GM06990 (cell line): ENCODE measurements around the gene MTHFD1L.

Experiments used
- DNase-seq: peaks from one replicate; pipeline ENCODE4 v3.0.0-alpha.2; 2011; ENCODE audit not compliant: insufficient read length; ENCODE audit errors: extremely low read depth
- H3K27me3 ChIP-seq: replicated peaks from 2 replicates; pipeline ENCODE4 v1.6.0; 2011; ENCODE audit warnings: low read length; ENCODE audit not compliant: control insufficient read depth, insufficient read depth
- H3K36me3 ChIP-seq: 2 replicates; pipeline ENCODE4 v1.5.1; 2011; ENCODE audit warnings: low read length; ENCODE audit not compliant: control insufficient read depth, insufficient read depth
- H3K4me3 ChIP-seq: replicated peaks from 2 replicates; pipeline ENCODE4 v1.5.1; 2011; ENCODE audit warnings: low read depth, mild to moderate bottlenecking, control low read depth, low read length
- CTCF ChIP-seq: IDR thresholded peaks from 2 replicates; pipeline ENCODE4 v1.5.1; 2011; ENCODE audit warnings: low read length, control low read depth, mild to moderate bottlenecking, inconsistent platforms; ENCODE audit not compliant: insufficient read depth, poor library complexity, severe bottlenecking

Gene MTHFD1L

GRCh38 chr6:150880336-150880735 is 14.8 kb downstream of the MTHFD1L start:
- peaks cover 2% of the 10 kb centered on the region; the same call in 1 of the 2 replicates for H3K36me3 ChIP-seq
- no peak overlapping the region for H3K4me3 ChIP-seq
- no peaks in the 10 kb centered on the region for H3K27me3 ChIP-seq
- DNase-seq: no peak
- TF ChIP-seq CTCF: no peak

GRCh38 chr6:150881911-150882481 is 16.5 kb downstream of the MTHFD1L start:
- TF ChIP-seq CTCF: no peak
- peaks cover 2% of the 10 kb centered on the region; the same call in 1 of the 2 replicates for H3K36me3 ChIP-seq
- no peak for DNase-seq
- H3K27me3 ChIP-seq: no peaks in the 10 kb centered on the region
- no peak overlapping the region for H3K4me3 ChIP-seq

GRCh38 chr6:150883521-150883920 is 18.0 kb downstream of the MTHFD1L start:
- peaks cover 2% of the 10 kb centered on the region; the same call in 1 of the 2 replicates for H3K36me3 ChIP-seq
- TF ChIP-seq CTCF: no peak
- no peaks in the 10 kb centered on the region for H3K27me3 ChIP-seq
- DNase-seq: no peak
- H3K4me3 ChIP-seq: no peak overlapping the region

GRCh38 chr6:150886155-150886554 is 20.7 kb downstream of the MTHFD1L start:
- Histone ChIP-seq H3K27me3 (no peaks in the 10 kb centered on the region), H3K36me3 (peaks cover 6% of the 10 kb centered on the region; the same call in 1 of the 2 replicates), H3K4me3 (no peak overlapping the region)
- no peak for TF ChIP-seq CTCF
- DNase-seq: no peak

- no peak overlapping the region for H3K4me3 ChIP-seq
- peak; percentile 33 for DNase-seq
- peaks cover 6% of the 10 kb centered on the region; the same call in 1 of the 2 replicates for H3K36me3 ChIP-seq
- TF ChIP-seq CTCF: no peak
- no peaks in the 10 kb centered on the region for H3K27me3 ChIP-seq
These were observed 22.6 kb downstream of the MTHFD1L start for GRCh38 chr6:150887978-150888563.
